Activated naive CD8-positive, alpha-beta T cell treated with anti-CD3 and anti-CD28 coated beads, Interleukin-2, amount 50 U/mL, for 16 hours (primary cell): ENCODE data around the gene RNF217.
"Not testable (repeated sequence)": the region's sequence is repeated elsewhere in the genome, so short reads cannot be mapped to it uniquely, and the experiment has no call there.

Experiments
- DNase-seq: peaks from one replicate; pipeline ENCODE4 v3.0.0-alpha.2; 2020; ENCODE audit warnings: low read depth, low spot score

The RNF217 gene

GRCh38 chr6:125123051-125123450 is 160.8 kb downstream of the RNF217 start:
- no peak for DNase-seq

- DNase-seq = no peak
These were observed 161.3 kb downstream of the RNF217 start for GRCh38 chr6:125123468-125124048.

- no peak for DNase-seq
These were observed 161.9 kb downstream of the RNF217 start for GRCh38 chr6:125124049-125124669.

- DNase-seq = not testable (repeated sequence)
These were observed 163.6 kb downstream of the RNF217 start for GRCh38 chr6:125125856-125126255.

- DNase-seq = no peak
These were observed 167.1 kb downstream of the RNF217 start for GRCh38 chr6:125129354-125129753.

- DNase-seq = no peak
These were observed 169.8 kb downstream of the RNF217 start for GRCh38 chr6:125132058-125132457.

GRCh38 chr6:125136378-125136777 is 174.1 kb downstream of the RNF217 start:
- no peak for DNase-seq

- DNase-seq = no peak
These were observed 175.8 kb downstream of the RNF217 start for GRCh38 chr6:125138083-125138482.

GRCh38 chr6:125140808-125141207 is 178.6 kb downstream of the RNF217 start:
- no peak for DNase-seq
